K562 (cell line): ENCODE measurements around the gene CAPN2. TPM values are rescaled to one million over a fixed set of nuclear protein-coding genes. Genes with fewer than 3 reads are reported as not detected.

Source experiments
- KDM2B ChIP-seq: fragments of 250-450 bp; sonication (Bioruptor Pico); IDR thresholded peaks from 2 replicates; pipeline ENCODE4 v1.8.0; 2021; ENCODE audit warnings: mild to moderate bottlenecking, moderate library complexity
- KLF6 ChIP-seq: fragments of 250-450 bp; sonication (Bioruptor Pico); IDR thresholded peaks from 2 replicates; pipeline ENCODE4 v1.4.0; 2020; ENCODE audit warnings: mild to moderate bottlenecking, moderate library complexity, borderline replicate concordance
- ZBTB40 ChIP-seq, 2 experiments: fragments of 450-650 bp in 1 of 2; sonication (generic) in 1 of 2; formaldehyde crosslinking in 1 of 2; IDR thresholded peaks; 2 replicates each; pipeline versions ENCODE4 v1.7.1 to v1.9.0; 2016 to 2022; ENCODE audit warnings: inconsistent platforms in 1 of 2, mild to moderate bottlenecking in 1 of 2, missing genetic modification reagents in 1 of 2
- polyA plus RNA-seq, 8 experiments: library from polyadenylated mRNA; depleted of rRNA in 4 of 8; stranded (reverse) in 5 of 8; unstranded in 3 of 8; fragments of >200 nt; fragmentation: Nextera tagmentation in 2 of 8; fragmentation: Illumina TruSeq in 1 of 8; extraction: Ambion mirVana in 2 of 8; extraction: Trizol in 1 of 8; gene quantifications; 2 replicates each; pipeline versions ENCODE4 v1.2.1 to v1.2.3, GENCODE V29; 2011 to 2014; ENCODE audit warnings: inconsistent platforms in 1 of 8, missing spikeins in 1 of 8
- total RNA-seq, 7 experiments: library from RNA; depleted of rRNA in 6 of 7; stranded (reverse); fragments of >200 nt in 6 of 7; fragmentation: Illumina TruSeq in 2 of 7; extraction: Trizol in 2 of 7; gene quantifications; 2 replicates each; pipeline versions ENCODE4 v1.2.1 to v1.2.3, GENCODE V29; 2011 to 2021; ENCODE audit warnings: low replicate concordance in 1 of 7
- TF ChIP-seq, protein P1 (sequence below): fragments of 450-650 bp; IDR thresholded peaks from 2 replicates; pipeline ENCODE4 v1.6.1; 2016; ENCODE audit warnings: low read depth
- TF ChIP-seq, protein P2 (sequence below): fragments of 450-650 bp; formaldehyde crosslinking; IDR thresholded peaks from 2 replicates; pipeline ENCODE4 v1.4.0; 2020; ENCODE audit warnings: mild to moderate bottlenecking, moderate library complexity

Gene CAPN2
- total and polyA plus RNA-seq, 9 of the 15 experiments (the other 6 are each of a cell fraction or from before 2014, with no cell fraction given), result 24.6 to 157 (median 101) TPM

- no peak for TF ChIP-seq ZBTB40 (IDR thresholded peaks at IDR 0.05)
- 0 out of 2 replicates have a peak, but pooled peaks have one; percentile 4 for TF ChIP-seq ZBTB40 (CRISPR knock-in tag; IDR thresholded peaks at IDR 0.05)
- TF ChIP-seq, protein P1, sequence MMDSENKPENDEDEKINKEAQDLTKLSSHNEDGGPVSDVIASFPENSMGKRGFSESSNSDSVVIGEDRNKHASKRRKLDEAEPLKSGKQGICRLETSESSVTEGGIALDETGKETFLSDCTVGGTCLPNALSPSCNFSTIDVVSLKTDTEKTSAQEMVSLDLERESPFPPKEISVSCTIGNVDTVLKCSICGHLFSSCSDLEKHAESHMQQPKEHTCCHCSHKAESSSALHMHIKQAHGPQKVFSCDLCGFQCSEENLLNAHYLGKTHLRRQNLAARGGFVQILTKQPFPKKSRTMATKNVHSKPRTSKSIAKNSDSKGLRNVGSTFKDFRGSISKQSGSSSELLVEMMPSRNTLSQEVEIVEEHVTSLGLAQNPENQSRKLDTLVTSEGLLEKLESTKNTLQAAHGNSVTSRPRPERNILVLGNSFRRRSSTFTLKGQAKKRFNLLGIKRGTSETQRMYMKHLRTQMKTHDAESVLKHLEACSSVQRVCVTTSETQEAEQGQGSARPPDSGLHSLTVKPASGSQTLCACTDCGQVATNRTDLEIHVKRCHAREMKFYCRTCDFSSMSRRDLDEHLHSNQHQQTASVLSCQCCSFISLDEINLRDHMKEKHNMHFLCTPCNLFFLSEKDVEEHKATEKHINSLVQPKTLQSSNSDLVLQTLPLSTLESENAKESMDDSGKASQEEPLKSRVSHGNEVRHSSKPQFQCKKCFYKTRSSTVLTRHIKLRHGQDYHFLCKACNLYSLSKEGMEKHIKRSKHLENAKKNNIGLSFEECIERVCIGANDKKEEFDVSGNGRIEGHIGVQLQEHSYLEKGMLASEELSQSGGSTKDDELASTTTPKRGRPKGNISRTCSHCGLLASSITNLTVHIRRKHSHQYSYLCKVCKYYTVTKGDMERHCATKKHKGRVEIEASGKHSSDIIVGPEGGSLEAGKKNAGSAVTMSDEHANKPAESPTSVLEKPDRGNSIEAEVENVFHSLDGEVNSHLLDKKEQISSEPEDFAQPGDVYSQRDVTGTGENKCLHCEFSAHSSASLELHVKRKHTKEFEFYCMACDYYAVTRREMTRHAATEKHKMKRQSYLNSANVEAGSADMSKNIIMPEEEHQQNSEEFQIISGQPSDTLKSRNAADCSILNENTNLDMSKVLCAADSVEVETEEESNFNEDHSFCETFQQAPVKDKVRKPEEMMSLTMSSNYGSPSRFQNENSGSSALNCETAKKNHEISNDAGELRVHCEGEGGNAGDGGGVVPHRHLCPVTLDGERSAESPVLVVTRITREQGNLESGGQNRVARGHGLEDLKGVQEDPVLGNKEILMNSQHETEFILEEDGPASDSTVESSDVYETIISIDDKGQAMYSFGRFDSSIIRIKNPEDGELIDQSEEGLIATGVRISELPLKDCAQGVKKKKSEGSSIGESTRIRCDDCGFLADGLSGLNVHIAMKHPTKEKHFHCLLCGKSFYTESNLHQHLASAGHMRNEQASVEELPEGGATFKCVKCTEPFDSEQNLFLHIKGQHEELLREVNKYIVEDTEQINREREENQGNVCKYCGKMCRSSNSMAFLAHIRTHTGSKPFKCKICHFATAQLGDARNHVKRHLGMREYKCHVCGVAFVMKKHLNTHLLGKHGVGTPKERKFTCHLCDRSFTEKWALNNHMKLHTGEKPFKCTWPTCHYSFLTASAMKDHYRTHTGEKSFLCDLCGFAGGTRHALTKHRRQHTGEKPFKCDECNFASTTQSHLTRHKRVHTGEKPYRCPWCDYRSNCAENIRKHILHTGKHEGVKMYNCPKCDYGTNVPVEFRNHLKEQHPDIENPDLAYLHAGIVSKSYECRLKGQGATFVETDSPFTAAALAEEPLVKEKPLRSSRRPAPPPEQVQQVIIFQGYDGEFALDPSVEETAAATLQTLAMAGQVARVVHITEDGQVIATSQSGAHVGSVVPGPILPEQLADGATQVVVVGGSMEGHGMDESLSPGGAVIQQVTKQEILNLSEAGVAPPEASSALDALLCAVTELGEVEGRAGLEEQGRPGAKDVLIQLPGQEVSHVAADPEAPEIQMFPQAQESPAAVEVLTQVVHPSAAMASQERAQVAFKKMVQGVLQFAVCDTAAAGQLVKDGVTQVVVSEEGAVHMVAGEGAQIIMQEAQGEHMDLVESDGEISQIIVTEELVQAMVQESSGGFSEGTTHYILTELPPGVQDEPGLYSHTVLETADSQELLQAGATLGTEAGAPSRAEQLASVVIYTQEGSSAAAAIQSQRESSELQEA, result no peak
- no peak for TF ChIP-seq KLF6 (CRISPR knock-in tag)
- TF ChIP-seq, protein P2, sequence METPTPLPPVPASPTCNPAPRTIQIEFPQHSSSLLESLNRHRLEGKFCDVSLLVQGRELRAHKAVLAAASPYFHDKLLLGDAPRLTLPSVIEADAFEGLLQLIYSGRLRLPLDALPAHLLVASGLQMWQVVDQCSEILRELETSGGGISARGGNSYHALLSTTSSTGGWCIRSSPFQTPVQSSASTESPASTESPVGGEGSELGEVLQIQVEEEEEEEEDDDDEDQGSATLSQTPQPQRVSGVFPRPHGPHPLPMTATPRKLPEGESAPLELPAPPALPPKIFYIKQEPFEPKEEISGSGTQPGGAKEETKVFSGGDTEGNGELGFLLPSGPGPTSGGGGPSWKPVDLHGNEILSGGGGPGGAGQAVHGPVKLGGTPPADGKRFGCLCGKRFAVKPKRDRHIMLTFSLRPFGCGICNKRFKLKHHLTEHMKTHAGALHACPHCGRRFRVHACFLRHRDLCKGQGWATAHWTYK (CRISPR knock-in tag), result 0 out of 2 replicates have a peak, but pooled peaks have one; percentile 21
- TF ChIP-seq KDM2B (CRISPR knock-in tag), result no peak
Observed at GRCh38 chr1:223819730-223820514, 107.6 kb downstream of the CAPN2 start (continued).
